ENCODE results near the gene PHACTR1.

- no peak for TF ChIP-seq POLR2A (IDR thresholded peaks at IDR 0.05)
- TF ChIP-seq, protein P1, sequence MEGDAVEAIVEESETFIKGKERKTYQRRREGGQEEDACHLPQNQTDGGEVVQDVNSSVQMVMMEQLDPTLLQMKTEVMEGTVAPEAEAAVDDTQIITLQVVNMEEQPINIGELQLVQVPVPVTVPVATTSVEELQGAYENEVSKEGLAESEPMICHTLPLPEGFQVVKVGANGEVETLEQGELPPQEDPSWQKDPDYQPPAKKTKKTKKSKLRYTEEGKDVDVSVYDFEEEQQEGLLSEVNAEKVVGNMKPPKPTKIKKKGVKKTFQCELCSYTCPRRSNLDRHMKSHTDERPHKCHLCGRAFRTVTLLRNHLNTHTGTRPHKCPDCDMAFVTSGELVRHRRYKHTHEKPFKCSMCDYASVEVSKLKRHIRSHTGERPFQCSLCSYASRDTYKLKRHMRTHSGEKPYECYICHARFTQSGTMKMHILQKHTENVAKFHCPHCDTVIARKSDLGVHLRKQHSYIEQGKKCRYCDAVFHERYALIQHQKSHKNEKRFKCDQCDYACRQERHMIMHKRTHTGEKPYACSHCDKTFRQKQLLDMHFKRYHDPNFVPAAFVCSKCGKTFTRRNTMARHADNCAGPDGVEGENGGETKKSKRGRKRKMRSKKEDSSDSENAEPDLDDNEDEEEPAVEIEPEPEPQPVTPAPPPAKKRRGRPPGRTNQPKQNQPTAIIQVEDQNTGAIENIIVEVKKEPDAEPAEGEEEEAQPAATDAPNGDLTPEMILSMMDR (IDR thresholded peaks at IDR 0.05): no peak
These were observed 133.2 kb downstream of the PHACTR1 start for GRCh38 chr6:12849809-12850198.
